GM12892 (cell line): ENCODE data around the gene CMTR1.

Source experiments
- DNase-seq: peaks from one replicate; pipeline ENCODE4 v3.0.0; 2011; ENCODE audit not compliant: insufficient read length
- FAIRE-seq: peaks from 2 replicates; lab custom pipeline; 2011; peaks lifted over from hg19 to GRCh38; lab: Jason Lieb, UNC
- POLR2A ChIP-seq: IDR thresholded peaks from 2 replicates; pipeline ENCODE4 v1.6.1; 2011; ENCODE audit warnings: low read depth, low read length, control low read depth
- POLR2AphosphoS5 ChIP-seq: IDR thresholded peaks from 2 replicates; pipeline ENCODE4 v1.6.1; 2011; ENCODE audit warnings: low read depth, low read length, control low read depth
- TAF1 ChIP-seq: IDR thresholded peaks from 2 replicates; pipeline ENCODE4 v1.6.1; 2011; ENCODE audit warnings: low read depth, mild to moderate bottlenecking, control low read depth, low read length, borderline replicate concordance

CMTR1 gene

DNA sequence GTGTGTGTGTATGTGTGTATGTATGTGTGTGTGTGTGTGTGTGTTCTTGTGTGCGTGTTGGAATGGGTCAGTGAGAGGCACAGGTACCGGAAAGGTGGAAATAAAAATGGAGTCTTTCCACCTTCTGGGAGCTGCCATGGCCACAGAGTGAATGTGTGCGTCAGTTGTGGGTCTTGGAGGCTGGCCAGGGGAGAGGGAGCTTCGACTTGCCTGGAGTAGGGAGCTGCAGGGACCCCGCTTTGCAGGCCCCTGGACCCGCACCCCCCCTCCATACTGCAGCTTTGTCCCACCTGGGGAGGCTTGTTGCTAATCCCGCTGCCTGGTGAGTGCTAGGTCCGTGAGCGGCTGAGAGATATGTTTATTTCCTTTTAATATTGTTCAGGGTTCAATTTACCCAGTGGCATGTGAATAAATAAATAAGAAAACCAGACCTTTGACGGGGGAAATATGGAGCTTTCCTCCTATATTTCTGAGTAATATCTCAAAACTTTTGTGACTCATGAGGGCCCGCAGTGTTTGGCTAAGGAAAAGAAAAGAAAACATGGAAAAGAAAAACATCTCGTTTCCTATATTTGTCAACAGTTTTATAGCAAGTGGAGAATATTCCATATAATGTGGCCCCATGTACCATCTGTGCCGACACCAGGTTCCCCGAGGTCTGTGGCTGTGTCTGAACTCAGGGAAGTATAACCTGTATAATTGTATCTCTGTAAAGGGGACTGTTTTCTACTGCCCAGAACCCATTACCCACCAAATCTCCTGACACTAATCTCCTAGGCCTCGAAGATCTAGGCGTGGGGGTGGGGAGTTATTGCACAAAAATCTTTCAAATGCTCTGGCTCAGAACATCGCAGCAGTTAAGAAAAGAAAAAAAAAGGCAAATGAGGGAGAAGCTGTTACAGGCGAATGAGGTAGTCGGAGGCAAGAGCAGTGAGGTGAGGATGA lies 91.3 kb downstream of the CMTR1 start:
- no peak for DNase-seq
- no peak for FAIRE-seq
- no peak for TF ChIP-seq POLR2AphosphoS5
- no peak for TF ChIP-seq POLR2A
- no peak for TF ChIP-seq TAF1

GRCh38 chr6:37524970-37525318 lies 91.9 kb downstream of the CMTR1 start:
- no peak for FAIRE-seq

GRCh38 chr6:37525460-37526357 lies 92.7 kb downstream of the CMTR1 start:
- no peak for TF ChIP-seq TAF1
- TF ChIP-seq POLR2A, result no peak
- TF ChIP-seq POLR2AphosphoS5, result no peak
- no peak for FAIRE-seq

More at GRCh38 chr6:37524970-37525318, 91.9 kb downstream of the CMTR1 start:
- no peak for TF ChIP-seq POLR2A
- TF ChIP-seq TAF1, result no peak
- DNase-seq, result no peak

GRCh38 chr6:37528541-37528940 lies 95.5 kb downstream of the CMTR1 start:
- FAIRE-seq (no peak), DNase-seq (no peak)
- TF ChIP-seq TAF1, result no peak
- TF ChIP-seq POLR2A, result no peak
- TF ChIP-seq POLR2AphosphoS5, result no peak

More at GRCh38 chr6:37525460-37526357, 92.7 kb downstream of the CMTR1 start:
- DNase-seq, result no peak

DNA sequence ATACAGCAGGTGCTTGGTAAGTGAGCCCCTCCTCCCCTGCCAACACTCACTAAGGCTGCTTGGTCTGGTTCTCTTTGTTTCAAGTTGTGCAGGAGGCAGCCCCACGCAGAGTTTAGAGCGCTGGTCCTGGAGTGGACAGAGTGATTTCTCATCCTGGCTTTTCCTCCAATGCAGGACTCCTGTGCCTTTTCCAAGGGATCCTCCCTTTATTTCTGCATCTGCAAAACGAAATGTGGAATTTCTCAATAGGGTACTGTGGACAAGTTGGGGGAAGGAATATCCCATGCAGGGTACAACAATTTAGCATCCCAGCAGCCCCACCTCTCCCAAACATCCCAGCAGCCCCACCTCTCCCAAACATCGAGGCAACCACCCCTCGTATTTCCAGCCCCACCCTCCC lies 97.3 kb downstream of the CMTR1 start:
- no peak for TF ChIP-seq POLR2AphosphoS5
- TF ChIP-seq TAF1, result no peak
- TF ChIP-seq POLR2A, result no peak
- FAIRE-seq, result no peak

DNA sequence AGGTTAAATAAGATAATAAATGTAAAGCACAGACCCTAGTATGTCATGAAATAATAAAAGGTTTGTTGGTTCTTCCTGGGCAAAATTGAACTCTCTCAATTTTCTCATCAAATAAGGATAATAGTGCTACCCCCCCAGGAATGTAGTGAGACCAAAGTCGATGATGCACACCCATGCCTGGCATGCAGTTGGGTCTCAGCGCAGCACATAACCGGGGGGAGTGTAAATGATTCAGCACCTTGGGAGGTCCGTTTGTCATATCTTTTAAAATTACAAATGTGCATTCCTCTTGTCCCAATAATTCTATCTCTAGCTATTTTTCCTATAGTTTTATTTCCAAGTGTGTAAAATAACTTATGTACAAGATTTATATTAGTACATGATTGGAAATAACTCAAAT lies 98.0 kb downstream of the CMTR1 start:
- no peak for FAIRE-seq
- no peak for DNase-seq
- TF ChIP-seq POLR2A (no peak), TAF1 (no peak), POLR2AphosphoS5 (no peak)

More for the DNA sequence above, 97.3 kb downstream of the CMTR1 start:
- no peak for DNase-seq
